B cell (primary cell): ENCODE measurements around the gene ITPK1. TPM values are rescaled to one million over a fixed set of nuclear protein-coding genes. Genes with fewer than 3 reads are reported as not detected.
"Not testable (repeated sequence)": the region's sequence is repeated elsewhere in the genome, so short reads cannot be mapped to it uniquely, and the experiment has no call there.

Experiments used
- ATAC-seq: fragments of 200-7000 bp; cut with Tn5 transposase; one replicate; pipeline ENCODE4 v1.10.0; 2021; ENCODE audit warnings: low read depth, mild to moderate bottlenecking, moderate number of reproducible peaks, moderate library complexity
- CTCF ChIA-PET: fragments of 350-600 bp; sonication (Branson Sonifier 250); formaldehyde crosslinking; loops from one replicate; lab custom pipeline; 2021; ENCODE audit warnings: antibody characterized with exemption, inconsistent platforms; lab: Charles Lee
- POLR2A ChIA-PET: fragments of 350-600 bp; sonication (Branson Sonifier 250); formaldehyde crosslinking; loops from one replicate; lab custom pipeline; 2021; ENCODE audit warnings: antibody characterized with exemption; lab: Charles Lee
- DNase-seq: peaks from one replicate; pipeline ENCODE4 v3.0.0; 2013
- H2AFZ ChIP-seq: 2 replicates; pipeline ENCODE4 v1.6.1; 2012; ENCODE audit warnings: mild to moderate bottlenecking, low read depth, low read length; ENCODE audit not compliant: insufficient read depth, poor library complexity, severe bottlenecking
- H3K27ac ChIP-seq, 2 donors: 1 replicate in 1 of 2; 2 replicates in 1 of 2; pipeline ENCODE4 v1.5.1; 2012 to 2013; ENCODE audit warnings: low read length in 2 of 2, mild to moderate bottlenecking in 2 of 2, moderate library complexity in 1 of 2
- H3K27me3 ChIP-seq, 4 experiments: fragments of 200-600 bp in 1 of 4; sonication (generic) in 1 of 4; replicated peaks in 1 of 4; 1 replicate in 2 of 4; 2 replicates in 2 of 4; pipeline versions ENCODE4 v1.6.1 to v1.7.0; 2013 to 2016; ENCODE audit warnings: low read length in 3 of 4, mild to moderate bottlenecking in 2 of 4, mixed read lengths in 1 of 4, moderate library complexity in 1 of 4; ENCODE audit not compliant: insufficient read depth in 4 of 4, control insufficient read depth in 3 of 4; ENCODE audit errors: control extremely low read depth in 1 of 4
- H3K36me3 ChIP-seq, 2 experiments: replicated peaks in 1 of 2; 1 replicate in 1 of 2; 2 replicates in 1 of 2; pipeline versions ENCODE4 v1.6.1 to v1.7.1; 2013; ENCODE audit warnings: low read length in 1 of 2; ENCODE audit not compliant: insufficient read depth in 2 of 2, control insufficient read depth in 1 of 2; ENCODE audit errors: control extremely low read depth in 1 of 2, extremely low read depth in 1 of 2
- H3K4me1 ChIP-seq, 2 donors: fragments of 200-600 bp in 1 of 2; sonication (generic) in 1 of 2; 1 replicate in 1 of 2; 2 replicates in 1 of 2; pipeline versions ENCODE4 v1.5.1 to v1.6.1; 2013 to 2017; ENCODE audit warnings: low read length in 2 of 2; ENCODE audit not compliant: control insufficient read depth in 2 of 2, insufficient read depth in 2 of 2
- H3K4me2 ChIP-seq: replicated peaks from 2 replicates; pipeline ENCODE3; 2012; ENCODE audit warnings: mild to moderate bottlenecking, low read depth, low read length; ENCODE audit not compliant: poor library complexity, severe bottlenecking
- H3K4me3 ChIP-seq, 5 experiments: fragments of 200-600 bp in 1 of 5; sonication (generic) in 1 of 5; 1 replicate in 3 of 5; 2 replicates in 2 of 5; pipeline versions ENCODE4 v1.5.1 to v1.7.0; 2011 to 2016; ENCODE audit warnings: low read length in 4 of 5, mild to moderate bottlenecking in 4 of 5, low read depth in 2 of 5, control low read depth in 1 of 5, moderate library complexity in 1 of 5; ENCODE audit not compliant: insufficient read depth in 1 of 5; ENCODE audit errors: control extremely low read depth in 1 of 5, extremely low read depth in 1 of 5
- H3K79me2 ChIP-seq: fragments of 200-600 bp; sonication (generic); one replicate; pipeline ENCODE4 v1.6.0; 2016; ENCODE audit warnings: low read length; ENCODE audit not compliant: control insufficient read depth, insufficient read depth
- H3K9ac ChIP-seq: fragments of 200-600 bp; sonication (generic); 2 replicates; pipeline ENCODE4 v1.6.1; 2017; ENCODE audit warnings: mild to moderate bottlenecking, low read length, moderate library complexity
- H3K9me3 ChIP-seq, 3 donors: one replicate each; pipeline versions ENCODE4 v1.6.1 to v1.7.1; 2013; ENCODE audit warnings: low read length in 2 of 3; ENCODE audit not compliant: control insufficient read depth in 2 of 3, insufficient read depth in 1 of 3; ENCODE audit errors: control extremely low read depth in 1 of 3
- H4K20me1 ChIP-seq: 2 replicates; pipeline ENCODE4 v1.6.0; 2012; ENCODE audit warnings: mild to moderate bottlenecking, low read length; ENCODE audit not compliant: insufficient read depth, control insufficient read depth, poor library complexity, severe bottlenecking
- H3K27ac Mint-ChIP-seq: one replicate; pipeline ENCODE4 v1.8.0; 2021; ENCODE audit warnings: mixed read lengths
- H3K27me3 Mint-ChIP-seq: one replicate; pipeline ENCODE4 v1.8.0; 2021; ENCODE audit warnings: mixed read lengths
- H3K4me1 Mint-ChIP-seq: one replicate; pipeline ENCODE4 v1.8.0; 2021; ENCODE audit warnings: mixed read lengths
- H3K4me3 Mint-ChIP-seq: one replicate; pipeline ENCODE4 v1.8.0; 2021; ENCODE audit warnings: mixed read lengths
- H3K9me3 Mint-ChIP-seq: one replicate; pipeline ENCODE4 v1.8.0; 2022; ENCODE audit warnings: mixed read lengths; ENCODE audit not compliant: insufficient read depth
- CTCF ChIP-seq: fragments of 200-600 bp; IDR thresholded peaks from one replicate; pipeline ENCODE4 v1.8.0; 2022; ENCODE audit warnings: antibody characterized with exemption, mild to moderate bottlenecking
- EZH2 ChIP-seq: IDR thresholded peaks from 2 replicates; pipeline ENCODE4 v1.6.1; 2012; ENCODE audit warnings: borderline replicate concordance, low read depth, mild to moderate bottlenecking, moderate library complexity, low read length; ENCODE audit not compliant: insufficient read depth, poor library complexity, severe bottlenecking
- whole genome bisulfite sequencing: methylation state at CpG from one replicate; pipeline ENCODE4 v1.1.5; 2013; ENCODE audit warnings: missing lambda C conversion rate; ENCODE audit not compliant: insufficient coverage; 5-methylcytosine and 5-hydroxymethylcytosine counted together
- intact Hi-C: fragments of 100-400 bp; cut with micrococcal nuclease; formaldehyde crosslinking; loops from one replicate; pipeline ENCODE4 v1.10.0; 2022
- polyA plus RNA-seq: library from polyadenylated mRNA; depleted of rRNA; stranded (reverse); fragments of >200 nt; gene quantifications from 2 replicates; pipeline ENCODE4 v1.2.3, GENCODE V29; 2012
- total RNA-seq, 2 donors: library from RNA; stranded (reverse); fragments of 120-200 nt in 1 of 2; gene quantifications; 1 replicate in 1 of 2; 2 replicates in 1 of 2; pipeline versions ENCODE4 v1.2.3 to v1.2.4, GENCODE V29; 2013 to 2022

The ITPK1 gene
- total and polyA plus RNA-seq, 2 donors (not counting 1 experiment from before 2014, with no cell fraction given) = 46.0 to 46.9 TPM

GRCh38 chr14:93133464-93133863 is 17.7 kb upstream of the ITPK1 start:
- Histone ChIP-seq H4K20me1 (no peaks in the 10 kb centered on the region), H2AFZ (no peak overlapping the region), H3K79me2 (no peaks in the 10 kb centered on the region), H3K4me2 (no peak overlapping the region), H3K4me3 (no peak overlapping the region), H3K27me3 (peaks cover 0 to 4% (median 0%) of the 10 kb centered on the region in 4 experiments), H3K4me1 (no peaks in the 10 kb centered on the region), H3K27ac (no peak overlapping the region), H3K9ac (no peak overlapping the region), H3K9me3 (no peaks in the 10 kb centered on the region), H3K36me3 (no peaks in the 10 kb centered on the region)
- DNase-seq (no peak), ATAC-seq (no peak)
- H3K9me3 Mint-ChIP-seq = no peaks in the 10 kb centered on the region
- no peak overlapping the region for H3K27ac Mint-ChIP-seq
- TF ChIP-seq EZH2 = no peak
- no peak for TF ChIP-seq CTCF
- POLR2A ChIA-PET = no interaction called here
- no peaks in the 10 kb centered on the region for H3K4me1 Mint-ChIP-seq
- WGBS = 90% methylated on average over 4 of the region's 8 CpGs
- no peak overlapping the region for H3K4me3 Mint-ChIP-seq
- CTCF ChIA-PET = interaction anchor here (1.1 to 9.9 kb wide), 7 partner anchors 13 to 230 kb away, joined by 3 to 139 read pairs (median 17); no protein-coding TSS in a partner anchor
- no peaks in the 10 kb centered on the region for H3K27me3 Mint-ChIP-seq
- intact Hi-C loops = no loop called here

GRCh38 chr14:93132472-93133065 is 16.8 kb upstream of the ITPK1 start:
- CTCF ChIA-PET = interaction anchor here (0.8 to 9.9 kb wide), 12 partner anchors 13 to 190 kb away, joined by 3 to 139 read pairs (median 4); no protein-coding TSS in a partner anchor
- no peaks in the 10 kb centered on the region for H3K9me3 Mint-ChIP-seq
- Histone ChIP-seq H3K79me2 (no peaks in the 10 kb centered on the region), H3K27me3 (peaks cover 0 to 4% (median 0%) of the 10 kb centered on the region in 4 experiments), H3K9ac (no peak overlapping the region), H3K4me3 (no peak overlapping the region), H3K27ac (no peak overlapping the region), H4K20me1 (no peaks in the 10 kb centered on the region), H3K36me3 (no peaks in the 10 kb centered on the region), H3K4me1 (no peaks in the 10 kb centered on the region), H2AFZ (no peak overlapping the region), H3K4me2 (no peak overlapping the region), H3K9me3 (no peaks in the 10 kb centered on the region)
- no peak overlapping the region for H3K4me3 Mint-ChIP-seq
- H3K27ac Mint-ChIP-seq = no peak overlapping the region
- POLR2A ChIA-PET = interaction anchor here (0.6 to 0.8 kb wide), 2 partner anchors 19 to 98 kb away, joined by 4 read pairs; no protein-coding TSS in a partner anchor
- no peaks in the 10 kb centered on the region for H3K27me3 Mint-ChIP-seq
- no peaks in the 10 kb centered on the region for H3K4me1 Mint-ChIP-seq
- DNase-seq (peak; percentile 46), ATAC-seq (peak; percentile 54)
- no CpG with 5 or more reads among the region's 8 CpGs for WGBS
- intact Hi-C loops = no loop called here
- TF ChIP-seq CTCF = peak; percentile 38
- no peak for TF ChIP-seq EZH2

- not testable (repeated sequence) for H3K27ac Mint-ChIP-seq, H3K4me3 Mint-ChIP-seq
These were observed 15.6 kb upstream of the ITPK1 start for GRCh38 chr14:93131257-93131820.

More at GRCh38 chr14:93131257-93131820, 15.6 kb upstream of the ITPK1 start:
- H3K36me3 ChIP-seq, H3K27me3 ChIP-seq, H3K79me2 ChIP-seq, H3K4me1 Mint-ChIP-seq, H3K9me3 ChIP-seq, H3K9ac ChIP-seq, H4K20me1 ChIP-seq, H2AFZ ChIP-seq, intact Hi-C loops, H3K27me3 Mint-ChIP-seq, POLR2A ChIA-PET, DNase-seq, H3K4me2 ChIP-seq, H3K9me3 Mint-ChIP-seq, H3K4me3 ChIP-seq, H3K27ac ChIP-seq, H3K4me1 ChIP-seq, ATAC-seq: not testable (repeated sequence)
- WGBS = 88% methylated on average over 3 of the region's 5 CpGs
- CTCF ChIA-PET = interaction anchor here (0.7 to 9.9 kb wide), 8 partner anchors 11 to 189 kb away, joined by 3 to 139 read pairs (median 12); no protein-coding TSS in a partner anchor
